ENCODE data around the gene ZNF384. TPM values are rescaled to one million over a fixed set of nuclear protein-coding genes. Genes with fewer than 3 reads are reported as not detected.
A peak's percentile ranks its signal among the peaks of the same experiment; 100 is the strongest.

ZNF384 gene
- total RNA-seq (10 to 100 TPM; 48.8 to 79.8 (median 59.0) TPM), polyA plus RNA-seq (10 to 100 TPM; 18.9 to 35.9 (median 28.7) TPM)
- long read RNA-seq, donor 1, partial matches to known transcripts, result 619 of 633 reads
- long read RNA-seq, donor 1, other reads (novel, unspliced or antisense), result 11 of 633 reads
- long read RNA-seq, donor 2, partial matches to known transcripts, result 0 of 4 reads
- long read RNA-seq, donor 2, other reads (novel, unspliced or antisense), result 0 of 4 reads

- peak; percentile 98 for DNase-seq
- no peaks in the 10 kb centered on the region for H3K9me3 ChIP-seq
- intact Hi-C loops (cut with DNase I; ENCODE audit: low total_unique reads), result loop anchor here (5.0 kb wide), 1 partner anchor 72 kb away; no protein-coding TSS in a partner anchor
- H3K4me3 ChIP-seq, result peak within 1 kb of the TSS; percentile 71 to 90 (median 87)
- H3K27me3 ChIP-seq (replicated peaks in 1 of 7), result no peaks in the 10 kb centered on the region
- peaks cover 0 to 33% (median 5%) of the 10 kb centered on the region in 6 donors for H3K36me3 ChIP-seq
- peak within 1 kb of the TSS; percentile 94 to 99 (median 96) for H3K27ac ChIP-seq
- WGBS, 5 donors, result 0 to 1% (median 1%) methylated on average over 58 to 72 of the region's 72 CpGs
- peaks cover 34 to 71% (median 59%) of the 10 kb centered on the region in 6 donors for H3K4me1 ChIP-seq
- peak in 2 of 3 donors; percentile 35 to 53 for TF ChIP-seq POLR2A (IDR thresholded peaks at IDR 0.05)
- TF ChIP-seq CTCF (IDR thresholded peaks at IDR 0.05 in 8 of 11, conservative IDR thresholded peaks at IDR 0.05 in 3 of 11), result peak in 8 of 11 experiments; percentile 30 to 77 (median 53)
- TF ChIP-seq POLR2AphosphoS5 (IDR thresholded peaks at IDR 0.05), result peak; percentile 88 to 93 (median 92)
Measured at GRCh38 chr12:6688999-6689882, at the start of gene ZNF384. ZNF384 (minus strand) TSS chr12:6689375; CDS start chr12:6679520, 9,855 bp downstream.

GRCh38 chr12:6736754-6737153 is 47.6 kb upstream of the ZNF384 start:
- TF ChIP-seq POLR2A (IDR thresholded peaks at IDR 0.05) (no peak), CTCF (IDR thresholded peaks at IDR 0.05 in 8 of 11, conservative IDR thresholded peaks at IDR 0.05 in 3 of 11) (no peak), POLR2AphosphoS5 (IDR thresholded peaks at IDR 0.05) (no peak)
- H3K27ac ChIP-seq, result no peak overlapping the region
- no peak for DNase-seq
- no peaks in the 10 kb centered on the region for H3K9me3 ChIP-seq
- H3K36me3 ChIP-seq, result peaks cover 0 to 35% (median 16%) of the 10 kb centered on the region in 6 donors
- 92 to 96% (median 94%) methylated on average over 5 of the region's 5 CpGs for WGBS, 5 donors
- peaks cover 0 to 20% (median 9%) of the 10 kb centered on the region in 6 donors for H3K4me1 ChIP-seq
- H3K27me3 ChIP-seq (replicated peaks in 1 of 7), result no peaks in the 10 kb centered on the region
- intact Hi-C loops (cut with DNase I; ENCODE audit: low total_unique reads), result no loop called here
- H3K4me3 ChIP-seq, result no peak overlapping the region

GRCh38 chr12:6735448-6736191 is 46.4 kb upstream of the ZNF384 start:
- Histone ChIP-seq H3K27ac (no peak overlapping the region), H3K4me3 (no peak overlapping the region), H3K9me3 (no peaks in the 10 kb centered on the region), H3K27me3 (replicated peaks in 1 of 7) (no peaks in the 10 kb centered on the region), H3K4me1 (peaks cover 0 to 20% (median 9%) of the 10 kb centered on the region in 6 donors), H3K36me3 (peaks cover 5 to 46% (median 28%) of the 10 kb centered on the region in 6 donors)
- TF ChIP-seq POLR2AphosphoS5 (IDR thresholded peaks at IDR 0.05) (peak in 1 of 3 donors; percentile 27), CTCF (IDR thresholded peaks at IDR 0.05 in 8 of 11, conservative IDR thresholded peaks at IDR 0.05 in 3 of 11) (peak; percentile 29 to 73 (median 58)), POLR2A (IDR thresholded peaks at IDR 0.05) (no peak)
- intact Hi-C loops (cut with DNase I; ENCODE audit: low total_unique reads), result no loop called here
- DNase-seq, result peak; percentile 82
- 43 to 53% (median 49%) methylated on average over 8 of the region's 8 CpGs for WGBS, 5 donors
